Activated naive CD4-positive, alpha-beta T cell treated with Interleukin-2 at 50 U/mL for 16 hours (primary cell): ENCODE data around the gene SHC4.
"Not testable (repeated sequence)": the region's sequence is repeated elsewhere in the genome, so short reads cannot be mapped to it uniquely, and the experiment has no call there.

Experiments
- DNase-seq: peaks from one replicate; pipeline ENCODE4 v3.0.0-alpha.2; 2020

SHC4 gene

GRCh38 chr15:48790466-48791115 is 173.1 kb downstream of the SHC4 start:
- DNase-seq = not testable (repeated sequence)

- DNase-seq = no peak
Observed at GRCh38 chr15:48785712-48786111, 178.0 kb downstream of the SHC4 start.

- DNase-seq = no peak
Observed at GRCh38 chr15:48785195-48785594, 178.5 kb downstream of the SHC4 start.

- DNase-seq = no peak
Observed at GRCh38 chr15:48784756-48785155, 179.0 kb downstream of the SHC4 start.

- no peak for DNase-seq
Observed at GRCh38 chr15:48782911-48783310, 180.8 kb downstream of the SHC4 start.

- DNase-seq = no peak
Observed at GRCh38 chr15:48781481-48782081, 182.1 kb downstream of the SHC4 start.

- DNase-seq = no peak
Observed at GRCh38 chr15:48781017-48781416, 182.7 kb downstream of the SHC4 start.

GRCh38 chr15:48778331-48778730 is 185.4 kb downstream of the SHC4 start:
- DNase-seq = no peak

- DNase-seq = no peak
Observed at GRCh38 chr15:48777645-48778330, 185.9 kb downstream of the SHC4 start.

- DNase-seq = no peak
Observed at GRCh38 chr15:48775546-48775945, 188.2 kb downstream of the SHC4 start.

- no peak for DNase-seq
Observed at GRCh38 chr15:48774484-48774883, 189.2 kb downstream of the SHC4 start.
